Thyroid gland (tissue), 4 donors: Measurements from ENCODE around the gene CACNA1S. TPM values are rescaled to one million over a fixed set of nuclear protein-coding genes. Genes with fewer than 3 reads are reported as not detected.
A peak's percentile ranks its signal among the peaks of the same experiment; 100 is the strongest.

Source experiments
- DNase-seq, 2 donors: peaks; one replicate each; pipeline ENCODE4 v3.0.0-alpha.2; 2019
- H3K27ac ChIP-seq, 3 donors: fragments of 200-600 bp; sonication (generic); 1 replicate in 2 of 3; 2 replicates in 1 of 3; pipeline ENCODE4 v1.5.1; 2016 to 2019; ENCODE audit warnings: mild to moderate bottlenecking in 1 of 3, moderate library complexity in 1 of 3
- H3K27me3 ChIP-seq: fragments of 200-600 bp; sonication (generic); one replicate; pipeline ENCODE4 v1.5.1; 2019
- H3K36me3 ChIP-seq, 2 donors: fragments of 200-600 bp; sonication (generic); one replicate each; pipeline ENCODE4 v1.5.1; 2016 to 2019
- H3K4me1 ChIP-seq, 2 donors: fragments of 200-600 bp; sonication (generic); one replicate each; pipeline ENCODE4 v1.5.1; 2017 to 2019
- H3K4me3 ChIP-seq, 3 donors: fragments of 200-600 bp; sonication (generic); replicated peaks in 1 of 3; 1 replicate in 2 of 3; 2 replicates in 1 of 3; pipeline ENCODE4 v1.5.1; 2016; ENCODE audit warnings: mild to moderate bottlenecking in 1 of 3
- H3K9me3 ChIP-seq: fragments of 200-600 bp; sonication (generic); one replicate; pipeline ENCODE4 v1.5.1; 2017
- CTCF ChIP-seq, 6 experiments: fragments of 200-600 bp in 3 of 6; fragments of 450-650 bp in 3 of 6; sonication (generic) in 3 of 6; IDR thresholded peaks; one replicate each; pipeline ENCODE4 v1.5.1; 2016 to 2019; ENCODE audit warnings: antibody characterized with exemption in 6 of 6, mild to moderate bottlenecking in 2 of 6, inconsistent platforms in 1 of 6, moderate library complexity in 1 of 6
- POLR2A ChIP-seq, 2 donors: fragments of 450-650 bp; IDR thresholded peaks; one replicate each; pipeline ENCODE4 v1.6.1; 2017; ENCODE audit warnings: antibody characterized with exemption in 2 of 2, mild to moderate bottlenecking in 2 of 2, moderate library complexity in 1 of 2
- WGBS, 2 donors: methylation state at CpG; one replicate each; pipeline ENCODE4 v1.1.5; 2017; 5-methylcytosine and 5-hydroxymethylcytosine counted together
- intact Hi-C: fragments of 100-400 bp; cut with DNase I; formaldehyde crosslinking; loops from one replicate; pipeline ENCODE4 v1.15.1; 2023
- total RNA-seq, 4 donors: library from RNA; depleted of rRNA; stranded (reverse); fragments of >200 nt; gene quantifications; one replicate each; pipeline ENCODE4 v1.2.3, GENCODE V29; 2016

The CACNA1S gene
- total RNA-seq, 4 donors from 2014 or later: not detected

DNA sequence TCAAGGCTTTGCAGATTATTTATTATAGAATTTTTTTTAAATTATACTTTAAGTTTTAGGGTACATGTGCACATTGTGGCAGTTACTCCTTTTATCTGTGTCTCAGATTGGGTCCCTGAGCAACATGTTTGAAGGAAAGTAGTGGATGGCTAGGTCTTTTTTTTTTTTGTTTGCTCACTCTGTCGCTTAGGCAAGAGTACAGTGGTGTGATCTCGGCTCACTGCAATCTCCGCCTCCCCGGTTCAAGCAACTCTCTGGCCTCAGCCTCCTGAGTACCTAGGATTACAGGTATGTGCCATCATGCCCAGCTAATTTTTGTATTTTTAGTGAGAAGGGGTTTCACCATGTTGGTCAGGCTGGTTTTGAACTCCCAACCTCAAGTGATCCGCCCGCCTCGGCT, 49.1 kb downstream of the CACNA1S start:
- Histone ChIP-seq H3K9me3 (no peaks in the 10 kb centered on the region), H3K27me3 (no peaks in the 10 kb centered on the region), H3K36me3 (no peaks in the 10 kb centered on the region), H3K4me3 (no peak overlapping the region), H3K4me1 (peaks cover 4 to 15% of the 10 kb centered on the region in 2 donors), H3K27ac (no peak overlapping the region)
- TF ChIP-seq CTCF (IDR thresholded peaks at IDR 0.05) (no peak), POLR2A (IDR thresholded peaks at IDR 0.05) (no peak)
- no peak for DNase-seq
- intact Hi-C loops: no loop called here
- 89 to 92% methylated on average over 7 of the region's 7 CpGs for WGBS, 2 donors

DNA sequence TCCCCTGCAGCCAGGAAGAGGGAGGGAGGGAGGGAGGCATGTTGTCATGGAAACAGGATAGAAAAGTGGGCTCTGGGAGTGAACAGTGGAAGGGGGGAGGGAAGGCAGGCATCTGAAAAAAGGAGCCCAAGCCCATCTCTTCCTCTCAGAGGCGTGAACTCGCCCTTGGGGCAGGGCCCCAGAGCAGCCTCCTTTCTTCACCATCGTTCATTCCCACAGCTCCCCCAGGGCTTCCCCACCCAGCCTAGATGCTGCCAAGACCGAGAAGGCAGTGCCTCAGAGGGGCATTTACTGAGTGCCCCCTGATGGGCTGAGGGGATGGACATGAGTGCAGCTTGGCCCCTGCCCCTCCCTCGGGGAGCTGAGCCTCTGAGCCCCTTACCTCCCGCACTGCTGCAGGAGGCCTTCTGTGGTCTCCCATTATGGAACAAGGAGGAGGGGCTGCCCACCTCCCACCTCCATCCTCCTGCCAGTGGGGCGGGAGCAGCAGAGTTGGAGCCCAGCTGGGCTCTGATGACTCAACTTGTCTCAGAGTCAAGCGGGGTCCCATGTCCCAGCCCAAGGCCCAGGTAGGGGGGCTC, 49.6 kb downstream of the CACNA1S start:
- 73 to 78% methylated on average over 5 to 8 of the region's 8 CpGs for WGBS, 2 donors
- intact Hi-C loops: no loop called here

DNA sequence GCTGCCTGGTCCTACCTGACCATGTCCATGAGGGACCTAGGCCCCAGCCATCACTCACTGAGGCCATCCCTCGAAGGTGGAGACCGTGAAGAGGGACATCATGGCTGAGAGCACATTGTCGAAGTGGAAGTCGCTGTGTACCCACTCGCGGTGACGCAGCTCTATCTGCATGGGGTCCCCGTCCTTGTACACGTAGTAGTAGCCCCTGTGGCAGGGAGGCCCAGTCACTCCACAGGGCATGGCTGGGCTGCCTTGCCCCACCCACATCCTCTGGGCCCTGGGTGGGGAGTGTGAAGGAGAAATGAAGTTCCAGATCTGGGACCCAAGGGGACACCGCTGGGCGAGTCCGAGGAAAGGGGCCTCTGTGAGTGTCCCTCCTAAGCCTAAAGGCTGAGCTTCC, 50.3 kb downstream of the CACNA1S start:
- Histone ChIP-seq H3K27me3 (no peaks in the 10 kb centered on the region), H3K27ac (no peak overlapping the region), H3K36me3 (no peaks in the 10 kb centered on the region), H3K9me3 (no peaks in the 10 kb centered on the region), H3K4me3 (no peak overlapping the region), H3K4me1 (peaks cover 4 to 15% of the 10 kb centered on the region in 2 donors)
- no peak for DNase-seq
- intact Hi-C loops: no loop called here
- 98 to 100% methylated on average over 1 to 12 of the region's 12 CpGs for WGBS, 2 donors
- no peak for TF ChIP-seq CTCF (IDR thresholded peaks at IDR 0.05)
- no peak for TF ChIP-seq POLR2A (IDR thresholded peaks at IDR 0.05)

More for the DNA sequence above, 49.6 kb downstream of the CACNA1S start:
- H3K27ac ChIP-seq: no peak overlapping the region
- TF ChIP-seq POLR2A (IDR thresholded peaks at IDR 0.05): no peak
- TF ChIP-seq CTCF (IDR thresholded peaks at IDR 0.05): no peak
- no peaks in the 10 kb centered on the region for H3K9me3 ChIP-seq
- DNase-seq: no peak
- peaks cover 4 to 15% of the 10 kb centered on the region in 2 donors for H3K4me1 ChIP-seq
- H3K36me3 ChIP-seq: no peaks in the 10 kb centered on the region
- no peak overlapping the region for H3K4me3 ChIP-seq
- H3K27me3 ChIP-seq: no peaks in the 10 kb centered on the region

- DNase-seq: peak; percentile 43 to 59
- peaks cover 7 to 22% of the 10 kb centered on the region in 2 donors for H3K4me1 ChIP-seq
- intact Hi-C loops: no loop called here
- no peaks in the 10 kb centered on the region for H3K36me3 ChIP-seq
- WGBS, 2 donors: 73 to 84% methylated on average over 4 of the region's 4 CpGs
- H3K4me3 ChIP-seq: no peak overlapping the region
- no peaks in the 10 kb centered on the region for H3K9me3 ChIP-seq
- TF ChIP-seq CTCF (IDR thresholded peaks at IDR 0.05) (no peak), POLR2A (IDR thresholded peaks at IDR 0.05) (no peak)
- no peak overlapping the region for H3K27ac ChIP-seq
- no peaks in the 10 kb centered on the region for H3K27me3 ChIP-seq
Measured at GRCh38 chr1:201061049-201061448, 51.2 kb downstream of the CACNA1S start.

- no peaks in the 10 kb centered on the region for H3K36me3 ChIP-seq
- H3K27ac ChIP-seq: no peak overlapping the region
- intact Hi-C loops: no loop called here
- WGBS, 2 donors: 82 to 87% methylated on average over 4 of the region's 4 CpGs
- H3K27me3 ChIP-seq: no peaks in the 10 kb centered on the region
- H3K4me3 ChIP-seq: no peak overlapping the region
- H3K9me3 ChIP-seq: no peaks in the 10 kb centered on the region
- no peak for TF ChIP-seq POLR2A (IDR thresholded peaks at IDR 0.05)
- no peak for TF ChIP-seq CTCF (IDR thresholded peaks at IDR 0.05)
- H3K4me1 ChIP-seq: peaks cover 11 to 26% of the 10 kb centered on the region in 2 donors
- no peak for DNase-seq
Measured at GRCh38 chr1:201060586-201060985, 51.6 kb downstream of the CACNA1S start.
